HepG2 (cell line): ENCODE measurements around the gene ZNF541. TPM values are rescaled to one million over a fixed set of nuclear protein-coding genes. Genes with fewer than 3 reads are reported as not detected.

Experiments
- AKAP8 ChIP-seq: sonication (generic); formaldehyde crosslinking; IDR thresholded peaks from 2 replicates; pipeline ENCODE4 v1.5.1; 2020; ENCODE audit warnings: mild to moderate bottlenecking, missing genetic modification reagents
- BRD4 ChIP-seq: sonication (generic); formaldehyde crosslinking; IDR thresholded peaks from 2 replicates; pipeline ENCODE4 v1.4.0; 2020; ENCODE audit warnings: missing genetic modification reagents
- CCAR2 ChIP-seq: fragments of 200-400 bp; formaldehyde crosslinking; optimal IDR thresholded peaks from 2 replicates; pipeline ENCODE3; 2018; ENCODE audit warnings: low read depth, mild to moderate bottlenecking, low read length, moderate library complexity
- HDAC1 ChIP-seq: sonication (generic); formaldehyde crosslinking; IDR thresholded peaks from 2 replicates; pipeline ENCODE4 v1.5.1; 2020; ENCODE audit warnings: mild to moderate bottlenecking, missing genetic modification reagents
- HDAC2 ChIP-seq: sonication (generic); formaldehyde crosslinking; IDR thresholded peaks from 2 replicates; pipeline ENCODE4 v1.4.0; 2020; ENCODE audit warnings: missing genetic modification reagents
- HIVEP1 ChIP-seq: sonication (generic); formaldehyde crosslinking; IDR thresholded peaks from 2 replicates; pipeline ENCODE4 v1.4.0; 2020; ENCODE audit warnings: mild to moderate bottlenecking, missing genetic modification reagents
- HNRNPH1 ChIP-seq: fragments of 200-400 bp; formaldehyde crosslinking; optimal IDR thresholded peaks from 2 replicates; pipeline ENCODE3; 2017; ENCODE audit warnings: mild to moderate bottlenecking, low read depth, low read length
- IRX3 ChIP-seq: sonication (generic); formaldehyde crosslinking; IDR thresholded peaks from 2 replicates; pipeline ENCODE4 v1.8.1; 2023; ENCODE audit warnings: mild to moderate bottlenecking, low read depth, missing genetic modification reagents, borderline replicate concordance
- MAFG ChIP-seq: sonication (generic); formaldehyde crosslinking; IDR thresholded peaks from 2 replicates; pipeline ENCODE4 v1.5.1; 2020; ENCODE audit warnings: mild to moderate bottlenecking, missing genetic modification reagents
- MTA1 ChIP-seq: sonication (generic); formaldehyde crosslinking; IDR thresholded peaks from 2 replicates; pipeline ENCODE4 v1.4.0; 2020; ENCODE audit warnings: missing genetic modification reagents, mild to moderate bottlenecking, borderline replicate concordance
- PITX1 ChIP-seq: sonication (generic); formaldehyde crosslinking; IDR thresholded peaks from 2 replicates; pipeline ENCODE4 v1.5.1; 2020; ENCODE audit warnings: mild to moderate bottlenecking, missing genetic modification reagents
- RXRA ChIP-seq: sonication (generic); formaldehyde crosslinking; IDR thresholded peaks from 2 replicates; pipeline ENCODE4 v1.5.1; 2020; ENCODE audit warnings: missing genetic modification reagents
- SAFB2 ChIP-seq: sonication (generic); formaldehyde crosslinking; IDR thresholded peaks from 2 replicates; pipeline ENCODE4 v1.5.1; 2020; ENCODE audit warnings: missing genetic modification reagents, low read depth, mild to moderate bottlenecking, borderline replicate concordance
- ZBTB8A ChIP-seq: sonication (generic); formaldehyde crosslinking; IDR thresholded peaks from 2 replicates; pipeline ENCODE4 v1.4.0; 2020; ENCODE audit warnings: mild to moderate bottlenecking, low read depth, missing genetic modification reagents, borderline replicate concordance
- ZFP36L1 ChIP-seq: sonication (generic); formaldehyde crosslinking; IDR thresholded peaks from 2 replicates; pipeline ENCODE4 v1.8.0; 2022; ENCODE audit warnings: mild to moderate bottlenecking, missing genetic modification reagents, moderate library complexity
- ZNF12 ChIP-seq: sonication (generic); formaldehyde crosslinking; IDR thresholded peaks from 2 replicates; pipeline ENCODE4 v1.5.0; 2020; ENCODE audit warnings: missing genetic modification reagents
- ZNF383 ChIP-seq: sonication (generic); formaldehyde crosslinking; IDR thresholded peaks from 2 replicates; pipeline ENCODE4 v1.4.0; 2020; ENCODE audit warnings: missing genetic modification reagents, mild to moderate bottlenecking, borderline replicate concordance
- ZNF619 ChIP-seq: sonication (generic); formaldehyde crosslinking; IDR thresholded peaks from 2 replicates; pipeline ENCODE4 v1.4.0; 2020; ENCODE audit warnings: mild to moderate bottlenecking, missing genetic modification reagents
- ZNF7 ChIP-seq: IDR thresholded peaks from 2 replicates; pipeline ENCODE4 v1.6.1; 2016; ENCODE audit warnings: missing biosample characterization, missing genetic modification reagents
- ZNF775 ChIP-seq: sonication (generic); formaldehyde crosslinking; IDR thresholded peaks from 2 replicates; pipeline ENCODE4 v1.4.0; 2020; ENCODE audit warnings: missing genetic modification reagents, mild to moderate bottlenecking, moderate library complexity, borderline replicate concordance
- polyA plus RNA-seq, 8 experiments: library from polyadenylated mRNA; depleted of rRNA in 3 of 8; stranded (reverse) in 7 of 8; unstranded in 1 of 8; fragments of >200 nt; fragmentation: Illumina TruSeq in 4 of 8; extraction: Trizol in 4 of 8; gene quantifications; 2 replicates each; pipeline versions ENCODE4 v1.2.1 to v1.2.3, GENCODE V29; 2011 to 2016; ENCODE audit warnings: low read depth in 4 of 8, missing spikeins in 1 of 8, mixed read lengths in 1 of 8; ENCODE audit not compliant: insufficient read depth in 1 of 8
- total RNA-seq, 5 experiments: library from RNA; depleted of rRNA; stranded (reverse); fragments of >200 nt; fragmentation: Illumina TruSeq; extraction: Trizol; gene quantifications; 2 replicates each; pipeline ENCODE4 v1.2.3, GENCODE V29; 2016; ENCODE audit warnings: low read depth in 1 of 5
- TF ChIP-seq, protein P1 (sequence below): sonication (generic); formaldehyde crosslinking; IDR thresholded peaks from 2 replicates; pipeline ENCODE4 v1.5.1; 2020; ENCODE audit warnings: mild to moderate bottlenecking, missing genetic modification reagents
- TF ChIP-seq, protein P2 (sequence below): sonication (generic); formaldehyde crosslinking; IDR thresholded peaks from 2 replicates; pipeline ENCODE4 v1.4.0; 2020; ENCODE audit warnings: missing genetic modification reagents, low read depth, mild to moderate bottlenecking, borderline replicate concordance
- TF ChIP-seq, protein P3 (sequence below): sonication (generic); formaldehyde crosslinking; conservative IDR thresholded peaks from 2 replicates; pipeline ENCODE4 v1.8.0; 2022; ENCODE audit warnings: low read depth, missing genetic modification reagents
- TF ChIP-seq, protein P4 (sequence below): sonication (generic); formaldehyde crosslinking; IDR thresholded peaks from 2 replicates; pipeline ENCODE4 v1.4.0; 2020; ENCODE audit warnings: mild to moderate bottlenecking, missing genetic modification reagents

Gene ZNF541
- total and polyA plus RNA-seq, 2 of the 13 experiments (the other 11 are each of a cell fraction or from before 2014, with no cell fraction given) = 0.03 to 0.04 TPM

DNA sequence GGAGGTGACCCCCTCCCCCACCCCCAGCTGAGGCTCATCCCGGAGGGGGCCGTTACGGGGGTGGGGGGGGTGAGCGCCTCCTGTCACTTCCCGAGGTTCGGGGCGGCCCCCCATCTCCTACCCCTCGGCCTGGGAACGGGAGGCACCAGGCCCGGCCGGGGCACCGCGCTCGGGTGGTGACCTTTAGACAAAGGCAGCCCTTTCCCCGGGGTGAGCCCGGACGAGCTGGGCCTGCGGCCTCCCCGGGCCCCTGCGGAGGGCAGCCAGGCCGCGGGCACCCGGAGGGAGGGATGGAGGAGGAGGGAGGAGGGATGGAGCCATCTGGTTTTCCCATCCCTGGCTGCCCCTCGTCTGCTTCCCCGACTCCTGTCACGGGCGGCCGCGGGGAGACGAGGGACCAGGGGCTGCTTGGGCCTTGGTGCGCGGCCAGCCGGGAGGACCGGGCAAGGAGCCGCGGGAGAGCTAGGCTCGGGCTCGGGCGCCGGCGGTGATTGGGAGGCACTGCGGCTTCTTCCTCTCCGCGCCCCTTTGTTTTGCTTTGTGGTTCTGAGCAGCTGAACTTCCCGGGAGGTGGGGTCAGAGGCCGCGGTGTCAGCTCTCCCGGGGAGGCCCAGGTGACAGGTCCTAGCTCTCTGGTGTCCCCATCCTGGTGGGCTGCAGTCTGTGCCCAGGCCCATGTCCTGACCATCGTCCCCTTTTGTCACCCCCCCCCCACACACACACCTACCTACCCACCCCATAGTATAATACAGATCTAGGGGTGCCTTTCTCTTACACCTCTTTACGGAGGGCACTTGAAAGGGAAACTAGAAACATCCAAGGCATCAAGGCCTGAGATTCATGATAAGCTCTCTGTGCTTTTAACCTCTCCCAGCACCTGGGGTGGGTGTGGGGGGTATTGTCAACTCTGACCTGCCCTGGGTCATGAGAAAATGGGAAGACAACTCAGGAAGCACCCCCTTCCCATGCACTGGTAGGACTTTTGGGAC lies 37.3 kb upstream of the ZNF541 start (continued):
- TF ChIP-seq ZNF12 (CRISPR knock-in tag) = no peak
- TF ChIP-seq, protein P1, sequence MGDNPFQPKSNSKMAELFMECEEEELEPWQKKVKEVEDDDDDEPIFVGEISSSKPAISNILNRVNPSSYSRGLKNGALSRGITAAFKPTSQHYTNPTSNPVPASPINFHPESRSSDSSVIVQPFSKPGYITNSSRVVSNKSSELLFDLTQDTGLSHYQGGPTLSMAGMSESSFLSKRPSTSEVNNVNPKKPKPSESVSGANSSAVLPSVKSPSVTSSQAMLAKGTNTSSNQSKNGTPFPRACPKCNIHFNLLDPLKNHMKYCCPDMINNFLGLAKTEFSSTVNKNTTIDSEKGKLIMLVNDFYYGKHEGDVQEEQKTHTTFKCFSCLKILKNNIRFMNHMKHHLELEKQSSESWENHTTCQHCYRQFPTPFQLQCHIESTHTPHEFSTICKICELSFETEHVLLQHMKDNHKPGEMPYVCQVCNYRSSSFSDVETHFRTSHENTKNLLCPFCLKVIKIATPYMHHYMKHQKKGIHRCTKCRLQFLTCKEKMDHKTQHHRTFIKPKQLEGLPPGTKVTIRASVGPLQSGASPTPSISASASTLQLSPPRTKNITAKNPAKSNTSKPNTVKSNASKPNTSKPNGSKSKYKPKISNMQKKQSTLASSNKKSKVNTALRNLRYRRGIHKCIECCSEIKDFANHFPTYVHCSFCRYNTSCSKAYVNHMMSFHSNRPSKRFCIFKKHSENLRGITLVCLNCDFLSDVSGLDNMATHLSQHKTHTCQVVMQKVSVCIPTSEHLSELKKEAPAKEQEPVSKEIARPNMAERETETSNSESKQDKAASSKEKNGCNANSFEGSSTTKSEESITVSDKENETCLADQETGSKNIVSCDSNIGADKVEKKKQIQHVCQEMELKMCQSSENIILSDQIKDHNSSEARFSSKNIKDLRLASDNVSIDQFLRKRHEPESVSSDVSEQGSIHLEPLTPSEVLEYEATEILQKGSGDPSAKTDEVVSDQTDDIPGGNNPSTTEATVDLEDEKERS (CRISPR knock-in tag) = 0 out of 2 replicates have a peak, but pooled peaks have one; percentile 22
- no peak for TF ChIP-seq AKAP8 (CRISPR knock-in tag)
- TF ChIP-seq CCAR2 = no peak
- TF ChIP-seq HIVEP1 (CRISPR knock-in tag) = peak; percentile 34; the same call in 1 of the 2 replicates
- TF ChIP-seq, protein P2, sequence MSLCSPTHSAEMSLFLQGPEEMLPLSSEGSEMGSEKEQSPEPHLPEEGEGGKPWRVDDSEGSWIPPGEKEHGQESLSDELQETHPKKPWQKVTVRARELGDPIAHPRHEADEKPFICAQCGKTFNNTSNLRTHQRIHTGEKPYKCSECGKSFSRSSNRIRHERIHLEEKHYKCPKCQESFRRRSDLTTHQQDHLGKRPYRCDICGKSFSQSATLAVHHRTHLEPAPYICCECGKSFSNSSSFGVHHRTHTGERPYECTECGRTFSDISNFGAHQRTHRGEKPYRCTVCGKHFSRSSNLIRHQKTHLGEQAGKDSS (CRISPR knock-in tag) = no peak
- TF ChIP-seq, protein P3, sequence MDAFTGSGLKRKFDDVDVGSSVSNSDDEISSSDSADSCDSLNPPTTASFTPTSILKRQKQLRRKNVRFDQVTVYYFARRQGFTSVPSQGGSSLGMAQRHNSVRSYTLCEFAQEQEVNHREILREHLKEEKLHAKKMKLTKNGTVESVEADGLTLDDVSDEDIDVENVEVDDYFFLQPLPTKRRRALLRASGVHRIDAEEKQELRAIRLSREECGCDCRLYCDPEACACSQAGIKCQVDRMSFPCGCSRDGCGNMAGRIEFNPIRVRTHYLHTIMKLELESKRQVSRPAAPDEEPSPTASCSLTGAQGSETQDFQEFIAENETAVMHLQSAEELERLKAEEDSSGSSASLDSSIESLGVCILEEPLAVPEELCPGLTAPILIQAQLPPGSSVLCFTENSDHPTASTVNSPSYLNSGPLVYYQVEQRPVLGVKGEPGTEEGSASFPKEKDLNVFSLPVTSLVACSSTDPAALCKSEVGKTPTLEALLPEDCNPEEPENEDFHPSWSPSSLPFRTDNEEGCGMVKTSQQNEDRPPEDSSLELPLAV = no peak
- peak; percentile 52; the same call in 1 of the 2 replicates for TF ChIP-seq PITX1 (CRISPR knock-in tag)
- no peak for TF ChIP-seq BRD4
- no peak for TF ChIP-seq SAFB2
- no peak for TF ChIP-seq ZNF775
- TF ChIP-seq, protein P4, sequence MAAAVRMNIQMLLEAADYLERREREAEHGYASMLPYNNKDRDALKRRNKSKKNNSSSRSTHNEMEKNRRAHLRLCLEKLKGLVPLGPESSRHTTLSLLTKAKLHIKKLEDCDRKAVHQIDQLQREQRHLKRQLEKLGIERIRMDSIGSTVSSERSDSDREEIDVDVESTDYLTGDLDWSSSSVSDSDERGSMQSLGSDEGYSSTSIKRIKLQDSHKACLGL (CRISPR knock-in tag) = peak; percentile 75
- no peak for TF ChIP-seq ZNF383
- no peak for TF ChIP-seq HDAC2
- TF ChIP-seq ZNF619 = no peak
- no peak for TF ChIP-seq MTA1 (CRISPR knock-in tag)
- TF ChIP-seq HDAC1 (CRISPR knock-in tag) = 0 out of 2 replicates have a peak, but pooled peaks have one; percentile 46
- TF ChIP-seq IRX3 (CRISPR knock-in tag) = no peak
- no peak for TF ChIP-seq ZNF7 (CRISPR knock-in tag)
- no peak for TF ChIP-seq MAFG (CRISPR knock-in tag)
- TF ChIP-seq ZBTB8A (CRISPR knock-in tag) = no peak
- TF ChIP-seq RXRA (CRISPR knock-in tag) = peak; percentile 35; the same call in 1 of the 2 replicates
- TF ChIP-seq ZFP36L1 (CRISPR knock-in tag) = no peak
- TF ChIP-seq HNRNPH1 = no peak
